ENCODE measurements around the gene GGA3. TPM values are rescaled to one million over a fixed set of nuclear protein-coding genes. Genes with fewer than 3 reads are reported as not detected.

The GGA3 gene
- total RNA-seq, 1 experiment from 2014 or later, result 58.3 TPM

DNA sequence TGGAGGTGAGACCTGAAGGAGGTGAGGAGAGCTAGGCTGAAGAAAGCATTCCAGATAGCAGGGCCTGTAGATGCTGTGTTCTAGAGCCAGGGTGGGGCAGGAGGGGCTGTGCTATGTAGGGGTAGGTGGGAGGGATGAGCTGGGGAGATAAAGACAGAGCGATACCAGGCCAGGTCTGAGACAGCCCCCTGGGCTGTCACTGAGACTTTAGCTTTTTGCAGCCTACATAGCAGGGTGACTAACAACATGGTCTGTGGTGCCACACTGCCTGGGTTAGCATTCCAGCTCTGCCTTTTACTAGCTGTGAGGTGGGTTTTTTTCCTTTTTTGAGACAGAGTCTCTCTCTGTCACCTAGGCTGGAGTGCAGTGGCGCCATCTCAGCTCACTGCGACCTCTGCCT lies 41.6 kb downstream of the GGA3 start:
- Histone ChIP-seq H3K4me3 (replicated peaks in 1 of 2; ENCODE audit: low read depth in 1 of 2, low read length in 2 of 2) (no peak overlapping the region), H3K27me3 (ENCODE audit: insufficient read depth, low read length) (no peaks in the 10 kb centered on the region), H3K9me2 (ENCODE audit: insufficient read depth) (no peaks in the 10 kb centered on the region), H3K79me2 (ENCODE audit: insufficient read depth, low read length) (peaks cover 62% of the 10 kb centered on the region), H4K20me1 (ENCODE audit: insufficient read depth) (no peaks in the 10 kb centered on the region), H3K9me3 (ENCODE audit: control insufficient read depth in 1 of 2, insufficient read depth in 1 of 2, low read depth in 1 of 2, low read length in 2 of 2) (no peaks in the 10 kb centered on the region), H3K36me3 (ENCODE audit: control insufficient read depth in 1 of 2, insufficient read depth in 2 of 2, low read length in 2 of 2) (peaks cover 48 to 65% of the 10 kb centered on the region in 2 experiments), H3K4me1 (ENCODE audit: control insufficient read depth in 1 of 2, insufficient read depth in 2 of 2, low read length in 2 of 2) (no peaks in the 10 kb centered on the region), H2AFZ (ENCODE audit: low read depth, low read length, poor library complexity, severe bottlenecking) (no peak overlapping the region), H3K9ac (ENCODE audit: low read length) (no peak overlapping the region), H3K27ac (ENCODE audit: low read depth, low read length) (no peak overlapping the region), H3K4me2 (ENCODE audit: low read length) (no peak overlapping the region)
- TF ChIP-seq, protein P1, sequence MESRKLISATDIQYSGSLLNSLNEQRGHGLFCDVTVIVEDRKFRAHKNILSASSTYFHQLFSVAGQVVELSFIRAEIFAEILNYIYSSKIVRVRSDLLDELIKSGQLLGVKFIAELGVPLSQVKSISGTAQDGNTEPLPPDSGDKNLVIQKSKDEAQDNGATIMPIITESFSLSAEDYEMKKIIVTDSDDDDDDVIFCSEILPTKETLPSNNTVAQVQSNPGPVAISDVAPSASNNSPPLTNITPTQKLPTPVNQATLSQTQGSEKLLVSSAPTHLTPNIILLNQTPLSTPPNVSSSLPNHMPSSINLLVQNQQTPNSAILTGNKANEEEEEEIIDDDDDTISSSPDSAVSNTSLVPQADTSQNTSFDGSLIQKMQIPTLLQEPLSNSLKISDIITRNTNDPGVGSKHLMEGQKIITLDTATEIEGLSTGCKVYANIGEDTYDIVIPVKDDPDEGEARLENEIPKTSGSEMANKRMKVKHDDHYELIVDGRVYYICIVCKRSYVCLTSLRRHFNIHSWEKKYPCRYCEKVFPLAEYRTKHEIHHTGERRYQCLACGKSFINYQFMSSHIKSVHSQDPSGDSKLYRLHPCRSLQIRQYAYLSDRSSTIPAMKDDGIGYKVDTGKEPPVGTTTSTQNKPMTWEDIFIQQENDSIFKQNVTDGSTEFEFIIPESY (IDR thresholded peaks at IDR 0.05; ENCODE audit: extremely low read depth, insufficient replicate concordance, low read length), result no peak
- TF ChIP-seq, protein P2, sequence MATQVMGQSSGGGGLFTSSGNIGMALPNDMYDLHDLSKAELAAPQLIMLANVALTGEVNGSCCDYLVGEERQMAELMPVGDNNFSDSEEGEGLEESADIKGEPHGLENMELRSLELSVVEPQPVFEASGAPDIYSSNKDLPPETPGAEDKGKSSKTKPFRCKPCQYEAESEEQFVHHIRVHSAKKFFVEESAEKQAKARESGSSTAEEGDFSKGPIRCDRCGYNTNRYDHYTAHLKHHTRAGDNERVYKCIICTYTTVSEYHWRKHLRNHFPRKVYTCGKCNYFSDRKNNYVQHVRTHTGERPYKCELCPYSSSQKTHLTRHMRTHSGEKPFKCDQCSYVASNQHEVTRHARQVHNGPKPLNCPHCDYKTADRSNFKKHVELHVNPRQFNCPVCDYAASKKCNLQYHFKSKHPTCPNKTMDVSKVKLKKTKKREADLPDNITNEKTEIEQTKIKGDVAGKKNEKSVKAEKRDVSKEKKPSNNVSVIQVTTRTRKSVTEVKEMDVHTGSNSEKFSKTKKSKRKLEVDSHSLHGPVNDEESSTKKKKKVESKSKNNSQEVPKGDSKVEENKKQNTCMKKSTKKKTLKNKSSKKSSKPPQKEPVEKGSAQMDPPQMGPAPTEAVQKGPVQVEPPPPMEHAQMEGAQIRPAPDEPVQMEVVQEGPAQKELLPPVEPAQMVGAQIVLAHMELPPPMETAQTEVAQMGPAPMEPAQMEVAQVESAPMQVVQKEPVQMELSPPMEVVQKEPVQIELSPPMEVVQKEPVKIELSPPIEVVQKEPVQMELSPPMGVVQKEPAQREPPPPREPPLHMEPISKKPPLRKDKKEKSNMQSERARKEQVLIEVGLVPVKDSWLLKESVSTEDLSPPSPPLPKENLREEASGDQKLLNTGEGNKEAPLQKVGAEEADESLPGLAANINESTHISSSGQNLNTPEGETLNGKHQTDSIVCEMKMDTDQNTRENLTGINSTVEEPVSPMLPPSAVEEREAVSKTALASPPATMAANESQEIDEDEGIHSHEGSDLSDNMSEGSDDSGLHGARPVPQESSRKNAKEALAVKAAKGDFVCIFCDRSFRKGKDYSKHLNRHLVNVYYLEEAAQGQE (IDR thresholded peaks at IDR 0.05; ENCODE audit: low read depth), result no peak
- TF ChIP-seq SIN3A (IDR thresholded peaks at IDR 0.05; ENCODE audit: low read depth) (no peak), EGR1 (IDR thresholded peaks at IDR 0.05; ENCODE audit: low read depth) (no peak)
- BruUV-seq (replicated peaks), result no TSS peak
- DNase-seq (ENCODE audit: low read depth, low spot score) (no peak), ATAC-seq (no peak)
- ChIA-PET POLR2A (interaction anchor here (0.9 kb wide), 1 partner anchor 14 kb away, joined by 4 read pairs; the partner anchor contains the start of gene NUP85), CTCF (interaction anchor here (1.1 to 1.4 kb wide), 2 partner anchors 18 to 106 kb away, joined by 3 to 6 read pairs; no protein-coding TSS in a partner anchor), RAD21 (ENCODE audit: low non-redundant PET in 1 of 2, low total read pairs in 2 of 2, uncharacterized antibody in 2 of 2, unreplicated experiment in 2 of 2) (interaction anchor here in 1 of 2 experiments (1.3 kb wide), 1 partner anchor 106 kb away, joined by 4 read pairs; no protein-coding TSS in a partner anchor)
- intact Hi-C loops (cut with micrococcal nuclease), result no loop called here
